Peyer's patch (tissue), 4 donors: ENCODE data around the gene SEMA5B.

Experiments
- POLR2A ChIP-seq, 2 donors: fragments of 450-650 bp; IDR thresholded peaks; one replicate each; pipeline ENCODE4 v1.5.1; 2017; ENCODE audit warnings: antibody characterized with exemption in 2 of 2, mild to moderate bottlenecking in 2 of 2, moderate library complexity in 2 of 2
- TF ChIP-seq, protein P1 (sequence below), 6 experiments: fragments of 450-650 bp in 4 of 6; fragments of 200-600 bp in 2 of 6; sonication (generic) in 1 of 6; IDR thresholded peaks; one replicate each; pipeline ENCODE4 v1.5.1; 2017 to 2019; ENCODE audit warnings: antibody characterized with exemption in 6 of 6, mild to moderate bottlenecking in 3 of 6, moderate library complexity in 1 of 6

- TF ChIP-seq, protein P1, sequence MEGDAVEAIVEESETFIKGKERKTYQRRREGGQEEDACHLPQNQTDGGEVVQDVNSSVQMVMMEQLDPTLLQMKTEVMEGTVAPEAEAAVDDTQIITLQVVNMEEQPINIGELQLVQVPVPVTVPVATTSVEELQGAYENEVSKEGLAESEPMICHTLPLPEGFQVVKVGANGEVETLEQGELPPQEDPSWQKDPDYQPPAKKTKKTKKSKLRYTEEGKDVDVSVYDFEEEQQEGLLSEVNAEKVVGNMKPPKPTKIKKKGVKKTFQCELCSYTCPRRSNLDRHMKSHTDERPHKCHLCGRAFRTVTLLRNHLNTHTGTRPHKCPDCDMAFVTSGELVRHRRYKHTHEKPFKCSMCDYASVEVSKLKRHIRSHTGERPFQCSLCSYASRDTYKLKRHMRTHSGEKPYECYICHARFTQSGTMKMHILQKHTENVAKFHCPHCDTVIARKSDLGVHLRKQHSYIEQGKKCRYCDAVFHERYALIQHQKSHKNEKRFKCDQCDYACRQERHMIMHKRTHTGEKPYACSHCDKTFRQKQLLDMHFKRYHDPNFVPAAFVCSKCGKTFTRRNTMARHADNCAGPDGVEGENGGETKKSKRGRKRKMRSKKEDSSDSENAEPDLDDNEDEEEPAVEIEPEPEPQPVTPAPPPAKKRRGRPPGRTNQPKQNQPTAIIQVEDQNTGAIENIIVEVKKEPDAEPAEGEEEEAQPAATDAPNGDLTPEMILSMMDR (IDR thresholded peaks at IDR 0.05): no peak
- no peak for TF ChIP-seq POLR2A (IDR thresholded peaks at IDR 0.05)
Measured at GRCh38 chr3:123034996-123035395, 7.4 kb upstream of the SEMA5B start.
